Effector memory CD8-positive, alpha-beta T cell (primary cell): ENCODE results near the gene YTHDC1.
A peak's percentile ranks its signal among the peaks of the same experiment; 100 is the strongest.
"Not testable (repeated sequence)": the region's sequence is repeated elsewhere in the genome, so short reads cannot be mapped to it uniquely, and the experiment has no call there.

ENCODE experiments used
- ATAC-seq: fragments of 150-1000 bp; cut with Tn5 transposase; replicated peaks from 2 replicates; pipeline ENCODE4 v1.10.0; 2021; ENCODE audit warnings: mild to moderate bottlenecking, moderate library complexity
- DNase-seq, 3 experiments: peaks; one replicate each; pipeline ENCODE4 v3.0.0; 2021
- H3K27ac Mint-ChIP-seq, 2 donors: one replicate each; pipeline ENCODE4 v1.8.0; 2022; ENCODE audit warnings: mild to moderate bottlenecking in 2 of 2, mixed read lengths in 2 of 2, moderate library complexity in 2 of 2
- H3K27me3 Mint-ChIP-seq, 2 donors: one replicate each; pipeline ENCODE4 v1.8.0; 2022; ENCODE audit warnings: mixed read lengths in 2 of 2
- H3K36me3 Mint-ChIP-seq: one replicate; pipeline ENCODE4 v1.8.0; 2022; ENCODE audit warnings: mild to moderate bottlenecking, moderate library complexity, mixed read lengths; ENCODE audit not compliant: insufficient read depth
- H3K4me1 Mint-ChIP-seq, 2 donors: one replicate each; pipeline ENCODE4 v1.8.0; 2022; ENCODE audit warnings: low read depth in 2 of 2, mixed read lengths in 2 of 2
- H3K4me3 Mint-ChIP-seq, 2 donors: one replicate each; pipeline ENCODE4 v1.8.0; 2022; ENCODE audit warnings: mild to moderate bottlenecking in 2 of 2, mixed read lengths in 2 of 2, moderate library complexity in 2 of 2
- H3K9me3 Mint-ChIP-seq, 2 donors: one replicate each; pipeline ENCODE4 v1.8.0; 2022; ENCODE audit warnings: mixed read lengths in 2 of 2
- total RNA-seq, 9 experiments: gene quantifications; one replicate each; lab custom pipeline; 2026; lab: John Stamatoyannopoulos, UW

Gene YTHDC1
- 133 to 333 (median 190) reads per million in 9 experiments for total RNA-seq

DNA sequence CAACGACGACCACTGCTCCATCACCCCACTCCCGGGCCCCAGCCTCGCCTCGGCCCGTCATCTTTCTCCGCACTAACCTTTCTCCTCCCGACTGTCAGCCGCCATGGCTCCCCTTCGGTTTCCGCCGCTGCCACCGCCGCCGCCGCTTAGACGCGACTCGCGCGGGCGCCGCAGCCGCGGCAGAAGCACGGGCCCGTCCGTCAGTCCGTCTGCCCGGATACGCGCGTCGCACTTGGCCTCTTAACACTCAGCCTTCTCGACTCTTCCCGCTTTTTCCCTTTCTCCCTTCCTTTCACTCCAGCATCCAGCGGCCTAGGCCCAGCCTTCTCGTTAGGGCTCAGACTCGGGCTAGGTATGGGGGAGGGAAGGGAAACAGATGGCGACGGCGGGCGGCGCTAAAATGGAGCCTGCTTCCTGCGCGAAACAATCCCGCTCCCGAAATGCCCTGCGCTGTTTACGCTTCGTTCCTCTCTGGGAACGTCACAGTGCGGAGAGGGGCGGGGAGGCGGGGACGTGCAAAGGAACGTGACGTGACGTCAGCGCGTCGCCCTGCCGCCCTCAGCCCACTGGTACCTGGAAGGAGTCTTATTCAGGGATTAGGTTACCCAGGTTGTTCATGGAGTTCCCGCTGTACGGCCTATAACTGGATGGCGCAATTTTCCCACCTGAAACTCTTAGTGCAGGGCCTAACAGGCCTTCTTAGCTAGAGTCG lies at the start of gene YTHDC1:
Gene YTHDC1 (minus strand): TSS at position 442 of the 712 bp plus-strand sequence. CDS start 337 bp downstream, at position 105.
- peaks cover 33% of the 10 kb centered on the region for H3K36me3 Mint-ChIP-seq
- H3K9me3 Mint-ChIP-seq = no peaks in the 10 kb centered on the region
- peaks cover 17 to 40% of the 10 kb centered on the region in 2 donors for H3K4me1 Mint-ChIP-seq
- peak within 1 kb of the TSS; percentile 100 for H3K27ac Mint-ChIP-seq
- peak within 1 kb of the TSS; percentile 97 to 99 for H3K4me3 Mint-ChIP-seq
- peak; percentile 93 to 95 (median 94) for DNase-seq
- ATAC-seq = peak; percentile 92
- peaks cover 0 to 2% of the 10 kb centered on the region in 2 donors for H3K27me3 Mint-ChIP-seq

DNA sequence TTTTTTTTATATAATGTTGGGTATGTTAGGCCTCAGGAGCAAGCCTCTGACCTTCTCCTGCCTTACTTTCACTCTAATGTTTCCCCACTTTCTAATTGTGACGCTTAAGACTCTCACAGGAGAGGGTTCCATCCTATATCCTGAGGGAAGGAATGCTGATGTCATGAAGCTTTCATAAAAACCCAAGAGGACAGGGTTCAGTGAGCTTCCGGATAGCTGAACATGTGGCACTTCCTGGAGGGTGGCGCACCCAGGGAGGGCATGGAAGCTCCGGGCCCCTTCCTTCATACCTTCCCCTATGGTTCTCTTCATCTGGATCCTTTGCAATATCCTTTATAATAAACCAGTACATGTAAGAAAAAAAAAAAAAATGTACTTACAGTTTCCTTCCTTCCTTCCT lies 49.4 kb upstream of the YTHDC1 start:
- Mint-ChIP-seq H3K9me3 (no peaks in the 10 kb centered on the region), H3K27ac (no peak overlapping the region), H3K36me3 (no peaks in the 10 kb centered on the region), H3K4me1 (peaks cover 0 to 2% of the 10 kb centered on the region in 2 donors), H3K27me3 (peaks cover 14 to 17% of the 10 kb centered on the region in 2 donors), H3K4me3 (no peak overlapping the region)
- ATAC-seq (no peak), DNase-seq (no peak)

DNA sequence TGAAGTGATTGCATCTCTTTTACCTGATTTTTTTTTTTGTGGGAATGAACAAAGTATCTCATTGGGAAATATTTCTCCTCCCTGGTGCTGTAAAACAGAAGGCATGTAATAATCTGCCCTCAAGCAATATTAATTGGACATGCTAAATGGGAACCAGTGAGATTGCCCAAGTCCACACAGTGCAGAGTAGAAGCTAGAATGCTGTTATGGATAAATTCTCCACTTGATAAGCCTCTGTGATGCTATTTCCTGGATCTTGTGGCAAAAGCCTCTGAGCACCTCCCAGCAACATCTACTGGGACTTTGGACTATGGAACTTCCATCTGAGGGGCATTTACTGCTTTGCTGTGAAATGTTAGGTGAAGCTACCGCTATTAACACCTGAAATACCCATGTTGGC lies 46.9 kb upstream of the YTHDC1 start:
- Mint-ChIP-seq H3K4me3 (no peak overlapping the region), H3K9me3 (no peaks in the 10 kb centered on the region), H3K27ac (no peak overlapping the region), H3K36me3 (no peaks in the 10 kb centered on the region), H3K4me1 (peaks cover 0 to 3% of the 10 kb centered on the region in 2 donors), H3K27me3 (peaks cover 16 to 19% of the 10 kb centered on the region in 2 donors)
- ATAC-seq = no peak
- DNase-seq = no peak

DNA sequence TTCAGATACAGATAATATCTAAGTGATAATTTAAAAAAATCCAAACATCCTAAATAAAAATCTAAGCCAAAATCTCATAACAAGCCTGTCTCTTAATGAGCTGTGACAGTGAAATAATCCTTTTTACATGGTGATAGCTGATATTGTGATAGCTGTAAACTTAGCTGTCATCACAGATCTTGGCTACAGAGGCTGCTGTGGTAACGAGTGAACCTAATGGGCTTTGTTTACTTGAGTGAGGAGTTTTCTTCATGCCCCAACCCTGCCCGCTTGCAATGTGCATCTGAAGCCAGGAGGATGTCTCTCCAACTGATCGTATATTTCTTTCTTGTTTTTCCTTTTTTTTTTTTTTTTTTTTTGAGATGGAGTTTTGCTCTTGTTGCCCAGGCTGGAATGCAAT lies 41.5 kb upstream of the YTHDC1 start:
- Mint-ChIP-seq H3K27me3 (peaks cover 12 to 19% of the 10 kb centered on the region in 2 donors), H3K4me1 (peaks cover 0 to 2% of the 10 kb centered on the region in 2 donors), H3K4me3 (no peak overlapping the region), H3K36me3 (no peaks in the 10 kb centered on the region), H3K9me3 (no peaks in the 10 kb centered on the region), H3K27ac (no peak overlapping the region)
- no peak for DNase-seq
- no peak for ATAC-seq

DNA sequence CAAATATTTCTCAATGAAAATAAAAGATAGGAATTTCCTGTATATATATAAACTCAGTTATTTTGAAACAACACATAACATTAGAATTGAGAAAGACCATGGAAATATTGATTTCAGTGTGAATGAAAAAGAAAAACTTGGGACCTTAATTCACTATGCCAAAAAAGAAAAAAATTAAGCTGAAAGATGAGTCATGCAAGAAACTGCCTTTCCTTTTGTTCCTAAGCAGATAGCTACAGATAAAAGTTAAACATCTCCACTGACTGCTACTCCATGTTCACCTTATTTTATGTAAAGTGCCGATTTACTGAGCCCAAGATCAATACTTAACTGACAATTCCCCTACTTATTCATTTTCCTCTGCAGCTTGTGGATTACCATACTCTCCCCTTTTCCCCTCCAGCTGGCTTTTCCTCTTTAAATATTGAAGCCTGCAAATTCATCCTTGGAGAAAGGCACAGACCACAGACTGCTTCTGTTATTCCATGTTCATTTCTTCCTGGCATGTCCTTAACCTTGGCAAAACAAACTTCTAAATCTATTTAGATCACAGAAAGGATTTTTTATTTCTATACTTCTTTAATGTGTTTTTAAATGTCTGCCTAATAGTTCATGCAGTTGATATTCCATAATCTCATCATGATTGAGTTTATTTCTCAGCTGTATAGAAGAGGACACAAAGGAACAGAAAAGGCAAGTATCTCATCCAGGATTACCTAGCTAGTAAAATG lies 40.5 kb upstream of the YTHDC1 start:
- Mint-ChIP-seq H3K36me3 (no peaks in the 10 kb centered on the region), H3K4me3 (no peak overlapping the region)
- DNase-seq = no peak

DNA sequence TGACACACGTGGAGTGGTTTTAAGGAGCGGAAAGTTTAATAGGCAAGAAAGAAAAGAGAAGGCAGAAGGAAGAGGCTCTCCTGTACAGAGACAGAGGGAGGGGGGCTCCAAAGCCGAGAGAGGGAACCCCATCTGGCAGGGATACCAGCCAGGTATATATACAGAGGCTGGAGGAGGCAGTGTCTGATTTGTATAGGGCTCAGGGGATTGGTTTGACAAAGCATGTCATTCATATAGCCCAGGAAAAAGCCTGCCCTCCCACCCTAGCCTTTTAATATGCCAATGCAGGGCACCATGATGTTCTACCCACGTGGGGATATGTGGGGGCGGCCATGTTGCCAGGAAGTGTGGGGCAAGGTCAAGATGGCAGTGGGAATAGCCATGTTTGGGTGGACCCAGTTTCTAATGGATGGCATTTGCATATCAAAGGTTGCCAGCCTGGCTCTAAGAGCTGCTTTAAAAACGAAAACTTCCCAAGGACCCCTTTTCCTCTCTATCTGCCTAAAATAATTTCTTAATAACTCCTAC lies 39.6 kb upstream of the YTHDC1 start:
- ATAC-seq, DNase-seq, H3K4me3 Mint-ChIP-seq, H3K36me3 Mint-ChIP-seq, H3K4me1 Mint-ChIP-seq, H3K9me3 Mint-ChIP-seq, H3K27ac Mint-ChIP-seq: not testable (repeated sequence)
- H3K27me3 Mint-ChIP-seq = peaks cover 18 to 27% of the 10 kb centered on the region in 2 donors

More for the DNA sequence above, 40.5 kb upstream of the YTHDC1 start:
- Mint-ChIP-seq H3K9me3 (no peaks in the 10 kb centered on the region), H3K4me1 (peaks cover 0 to 2% of the 10 kb centered on the region in 2 donors), H3K27ac (no peak overlapping the region), H3K27me3 (peaks cover 18 to 22% of the 10 kb centered on the region in 2 donors)
- no peak for ATAC-seq

DNA sequence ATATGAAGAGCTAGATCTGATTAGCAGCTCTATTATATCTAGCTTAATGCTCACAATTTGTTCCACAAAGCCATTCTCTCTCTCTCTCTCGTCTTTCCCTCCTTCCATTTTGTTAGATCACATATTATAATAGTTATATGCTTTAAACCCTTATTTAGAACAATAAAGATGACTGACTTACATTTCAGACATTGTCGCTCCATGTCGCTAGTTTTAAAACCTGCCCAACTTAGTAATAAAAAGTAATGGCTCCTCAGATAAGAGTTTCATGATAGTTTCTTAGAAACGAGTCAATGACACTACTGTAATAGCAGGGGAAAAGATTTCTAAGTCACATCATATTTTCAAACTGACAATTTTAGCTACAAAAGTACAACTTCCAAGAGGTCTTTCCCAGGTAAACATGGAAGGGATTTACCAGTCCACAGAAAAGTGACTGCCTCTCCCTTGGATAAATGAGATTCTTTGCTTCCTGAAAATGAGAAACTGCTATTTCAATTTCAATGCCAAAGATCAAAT lies 38.5 kb upstream of the YTHDC1 start:
- Mint-ChIP-seq H3K27me3 (peaks cover 21 to 29% of the 10 kb centered on the region in 2 donors), H3K9me3 (no peaks in the 10 kb centered on the region), H3K4me1 (peaks cover 0 to 3% of the 10 kb centered on the region in 2 donors), H3K4me3 (no peak overlapping the region), H3K36me3 (no peaks in the 10 kb centered on the region), H3K27ac (no peak overlapping the region)
- DNase-seq (no peak), ATAC-seq (no peak)

DNA sequence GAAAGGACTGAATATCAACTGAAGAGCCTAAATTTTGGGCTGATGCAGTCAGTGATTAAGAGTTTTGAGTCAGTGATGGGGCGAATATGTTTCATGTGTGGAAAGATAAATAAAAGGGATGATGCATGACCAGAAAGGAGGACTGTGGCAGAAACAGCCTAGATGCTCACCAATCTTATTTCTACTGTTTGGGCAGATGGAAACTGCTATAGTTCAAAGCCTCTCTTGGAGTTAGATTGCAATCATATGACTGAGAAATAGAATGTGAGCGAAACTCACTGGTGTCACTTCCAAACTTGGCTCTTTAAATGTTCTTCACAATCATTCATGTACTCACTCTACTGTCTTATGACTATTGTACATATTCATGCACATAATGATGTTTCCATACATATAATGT lies 35.4 kb upstream of the YTHDC1 start:
- no peaks in the 10 kb centered on the region for H3K9me3 Mint-ChIP-seq
- H3K27ac Mint-ChIP-seq = no peak overlapping the region
- peaks cover 26 to 30% of the 10 kb centered on the region in 2 donors for H3K27me3 Mint-ChIP-seq
- no peak for ATAC-seq
- H3K36me3 Mint-ChIP-seq = no peaks in the 10 kb centered on the region
- H3K4me3 Mint-ChIP-seq = no peak overlapping the region
- peaks cover 0 to 3% of the 10 kb centered on the region in 2 donors for H3K4me1 Mint-ChIP-seq
- no peak for DNase-seq

DNA sequence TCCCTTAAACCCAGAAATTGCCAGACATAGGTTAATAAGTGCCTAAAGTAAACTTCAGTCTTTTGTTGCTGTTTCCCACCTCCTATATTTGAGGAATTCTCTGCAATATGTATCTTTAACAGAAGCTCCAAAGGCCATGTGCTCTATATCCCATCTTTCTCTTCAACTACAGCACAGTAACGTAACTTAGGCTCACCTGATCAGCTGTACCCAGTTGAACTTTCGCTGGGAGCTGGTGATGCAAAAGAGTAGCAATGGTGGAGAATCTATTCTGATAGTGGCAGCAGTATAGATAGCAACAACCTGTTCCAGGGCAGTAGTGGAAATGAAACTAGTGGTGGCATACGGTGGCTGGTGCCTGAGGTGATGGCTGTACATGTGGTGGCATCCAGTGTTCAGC lies 33.2 kb upstream of the YTHDC1 start:
- Mint-ChIP-seq H3K27me3 (peaks cover 26 to 35% of the 10 kb centered on the region in 2 donors), H3K4me1 (peaks cover 0 to 3% of the 10 kb centered on the region in 2 donors), H3K36me3 (no peaks in the 10 kb centered on the region), H3K4me3 (no peak overlapping the region), H3K9me3 (no peaks in the 10 kb centered on the region), H3K27ac (no peak overlapping the region)
- DNase-seq = no peak
- ATAC-seq = no peak

DNA sequence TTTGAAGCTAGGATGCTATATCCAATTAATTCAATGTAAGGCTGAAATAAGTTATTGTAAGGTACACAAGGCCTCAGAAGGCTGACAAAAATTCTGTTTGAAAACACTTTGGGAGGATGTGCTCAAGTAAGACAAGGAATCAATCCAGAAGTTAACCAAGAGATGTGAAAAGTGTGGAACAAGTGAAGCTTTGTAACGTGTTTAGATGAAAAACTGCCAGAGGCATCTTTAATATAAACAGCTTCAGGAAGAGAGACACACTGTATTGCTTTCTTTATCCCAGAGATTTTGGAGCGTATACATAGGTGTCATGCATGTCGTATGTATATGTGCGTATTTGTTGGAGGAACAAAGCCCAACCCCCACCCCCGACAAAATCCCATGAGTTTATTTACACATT lies 28.3 kb upstream of the YTHDC1 start:
- peaks cover 9 to 13% of the 10 kb centered on the region in 2 donors for H3K27me3 Mint-ChIP-seq
- DNase-seq (no peak), ATAC-seq (no peak)
- H3K4me3 Mint-ChIP-seq = no peak overlapping the region
- H3K4me1 Mint-ChIP-seq = peaks cover 9 to 10% of the 10 kb centered on the region in 2 donors
- no peaks in the 10 kb centered on the region for H3K9me3 Mint-ChIP-seq
- H3K27ac Mint-ChIP-seq = no peak overlapping the region
- H3K36me3 Mint-ChIP-seq = no peaks in the 10 kb centered on the region

DNA sequence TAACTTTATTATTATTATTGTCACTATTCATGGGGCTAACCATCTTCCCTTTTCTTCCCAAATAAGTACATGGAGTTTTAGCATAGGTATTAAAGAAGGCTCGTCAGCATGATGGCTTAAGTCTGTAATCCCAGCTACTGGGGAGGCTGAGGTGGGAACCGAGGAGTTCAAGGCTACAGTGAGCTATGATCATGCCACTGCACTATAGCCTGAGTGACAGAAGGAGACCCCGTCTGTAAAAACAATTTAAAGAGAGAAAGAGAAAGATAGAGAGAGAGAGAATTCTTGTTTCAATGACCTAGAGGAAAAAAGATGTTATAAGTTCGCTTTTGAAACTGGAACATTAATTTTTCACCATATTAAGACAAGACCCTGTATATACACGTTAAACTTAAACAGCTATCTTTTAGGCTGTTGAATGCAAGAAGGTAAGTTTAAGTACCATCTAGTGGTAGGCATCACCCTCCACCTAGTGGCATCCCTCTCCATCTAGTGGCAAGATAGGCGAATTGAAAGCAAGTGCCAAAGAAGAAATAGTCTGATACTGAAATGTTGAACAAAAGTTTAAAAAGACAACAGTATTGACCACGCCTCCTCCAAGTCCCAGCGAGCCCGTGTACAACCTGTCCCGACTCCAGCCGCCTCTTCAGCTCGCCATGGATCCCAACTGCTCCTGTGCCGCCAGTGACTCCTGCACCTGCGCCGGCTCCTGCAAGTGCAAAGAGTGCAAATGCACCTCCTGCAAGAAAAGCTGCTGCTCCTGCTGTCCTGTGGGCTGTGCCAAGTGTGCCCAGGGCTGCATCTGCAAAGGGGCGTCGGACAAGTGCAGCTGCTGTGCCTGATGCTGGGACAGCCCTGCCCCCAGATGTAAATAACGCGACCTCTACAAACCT lies 26.0 kb upstream of the YTHDC1 start:
- Mint-ChIP-seq H3K9me3 (no peaks in the 10 kb centered on the region), H3K4me1 (peaks cover 9 to 10% of the 10 kb centered on the region in 2 donors), H3K36me3 (no peaks in the 10 kb centered on the region), H3K27me3 (peaks cover 6 to 13% of the 10 kb centered on the region in 2 donors), H3K27ac (peak overlapping the region in 1 of 2 donors; percentile 54), H3K4me3 (peak overlapping the region; percentile 63 to 65)
- ATAC-seq (peak; percentile 89), DNase-seq (peak; percentile 41 to 45 (median 44))

DNA sequence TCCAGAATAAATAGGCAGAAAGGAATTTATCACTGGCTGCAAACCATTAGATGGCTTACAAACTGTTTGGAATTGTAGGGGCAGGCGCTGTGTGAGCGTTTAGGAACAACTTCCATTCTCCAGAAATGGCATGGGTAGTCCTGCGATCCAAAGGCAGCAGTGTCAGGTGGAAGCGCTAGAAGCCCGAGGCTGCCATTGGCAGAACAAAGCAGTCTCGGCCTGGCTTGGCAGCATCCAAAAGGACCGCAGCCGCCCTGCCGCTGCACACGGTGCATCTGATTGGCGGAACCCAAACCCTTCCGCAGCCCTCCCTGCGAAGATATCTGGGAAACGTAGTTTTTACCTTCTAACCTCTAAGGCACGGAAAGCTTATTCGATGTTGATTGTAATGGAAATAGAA lies 23.6 kb upstream of the YTHDC1 start:
- no peak overlapping the region for H3K27ac Mint-ChIP-seq
- H3K4me1 Mint-ChIP-seq = peaks cover 9 to 10% of the 10 kb centered on the region in 2 donors
- ATAC-seq (peak; percentile 81), DNase-seq (peak; percentile 8 to 25 (median 19))
- H3K9me3 Mint-ChIP-seq = no peaks in the 10 kb centered on the region
- no peaks in the 10 kb centered on the region for H3K36me3 Mint-ChIP-seq
- peak overlapping the region; percentile 51 to 53 for H3K4me3 Mint-ChIP-seq
- peaks cover 6 to 12% of the 10 kb centered on the region in 2 donors for H3K27me3 Mint-ChIP-seq
